Thoracic aorta (tissue), 2 donors: ENCODE results near the gene PTK7. TPM values are rescaled to one million over a fixed set of nuclear protein-coding genes. Genes with fewer than 3 reads are reported as not detected.
A peak's percentile ranks its signal among the peaks of the same experiment; 100 is the strongest.

Source experiments
- ATAC-seq: fragments of 150-250 bp; one replicate; pipeline ENCODE4 v1.8.0; 2017; ENCODE audit warnings: low read depth; ENCODE audit not compliant: insufficient number of reproducible peaks, low FRiP score
- DNase-seq: peaks from one replicate; pipeline ENCODE4 v3.0.0-alpha.2; 2020; ENCODE audit warnings: low spot score
- H3K27ac ChIP-seq, 2 donors: fragments of 200-600 bp; sonication (generic); 1 replicate in 1 of 2; 2 replicates in 1 of 2; pipeline ENCODE4 v1.5.1; 2016; ENCODE audit warnings: mild to moderate bottlenecking in 2 of 2, moderate library complexity in 2 of 2
- H3K27me3 ChIP-seq: fragments of 200-600 bp; sonication (generic); replicated peaks from 2 replicates; pipeline ENCODE4 v1.6.0; 2016; ENCODE audit warnings: mild to moderate bottlenecking; ENCODE audit not compliant: insufficient read depth
- H3K36me3 ChIP-seq: fragments of 200-600 bp; sonication (generic); one replicate; pipeline ENCODE4 v1.5.1; 2016
- H3K4me1 ChIP-seq, 2 donors: fragments of 200-600 bp; sonication (generic); 1 replicate in 1 of 2; 2 replicates in 1 of 2; pipeline versions ENCODE4 v1.5.1 to v1.6.0; 2016; ENCODE audit warnings: low read depth in 2 of 2, mild to moderate bottlenecking in 1 of 2; ENCODE audit not compliant: control insufficient read depth in 1 of 2
- H3K4me3 ChIP-seq: fragments of 200-600 bp; sonication (generic); 2 replicates; pipeline ENCODE4 v1.5.1; 2016; ENCODE audit warnings: mild to moderate bottlenecking
- H3K9me3 ChIP-seq: fragments of 200-600 bp; sonication (generic); 2 replicates; pipeline ENCODE4 v1.5.1; 2016
- total RNA-seq, 2 donors: library from RNA; depleted of rRNA; stranded (reverse); fragments of >200 nt; gene quantifications; one replicate each; pipeline versions ENCODE4 v1.1.0 to v1.2.3, GENCODE V29; 2016
- TF ChIP-seq, protein P1 (sequence below): fragments of 200-600 bp; sonication (generic); IDR thresholded peaks from one replicate; pipeline ENCODE4 v1.5.1; 2019; ENCODE audit warnings: antibody characterized with exemption

The PTK7 gene
- total RNA-seq, 2 donors from 2014 or later = 4.5 to 6.8 TPM

DNA sequence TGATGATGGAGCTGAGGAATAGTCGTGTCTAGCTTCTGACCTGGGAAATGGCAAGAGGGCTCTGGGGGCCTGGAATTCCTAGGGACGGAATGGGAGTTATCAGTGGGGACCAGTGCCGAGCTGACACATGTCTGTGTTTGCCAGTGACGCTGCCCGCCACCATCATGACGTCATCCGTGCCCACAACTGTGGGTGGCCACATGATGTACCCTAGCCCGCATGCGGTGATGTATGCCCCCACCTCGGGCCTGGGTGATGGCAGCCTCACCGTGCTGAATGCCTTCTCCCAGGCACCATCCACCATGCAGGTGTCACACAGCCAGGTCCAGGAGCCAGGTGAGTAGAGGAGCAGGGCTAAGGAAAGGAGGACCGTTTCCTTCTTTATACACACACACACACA lies 102.0 kb downstream of the PTK7 start:
- H3K27ac ChIP-seq = no peak overlapping the region
- peaks cover 35% of the 10 kb centered on the region for H3K36me3 ChIP-seq
- no peak for ATAC-seq

DNA sequence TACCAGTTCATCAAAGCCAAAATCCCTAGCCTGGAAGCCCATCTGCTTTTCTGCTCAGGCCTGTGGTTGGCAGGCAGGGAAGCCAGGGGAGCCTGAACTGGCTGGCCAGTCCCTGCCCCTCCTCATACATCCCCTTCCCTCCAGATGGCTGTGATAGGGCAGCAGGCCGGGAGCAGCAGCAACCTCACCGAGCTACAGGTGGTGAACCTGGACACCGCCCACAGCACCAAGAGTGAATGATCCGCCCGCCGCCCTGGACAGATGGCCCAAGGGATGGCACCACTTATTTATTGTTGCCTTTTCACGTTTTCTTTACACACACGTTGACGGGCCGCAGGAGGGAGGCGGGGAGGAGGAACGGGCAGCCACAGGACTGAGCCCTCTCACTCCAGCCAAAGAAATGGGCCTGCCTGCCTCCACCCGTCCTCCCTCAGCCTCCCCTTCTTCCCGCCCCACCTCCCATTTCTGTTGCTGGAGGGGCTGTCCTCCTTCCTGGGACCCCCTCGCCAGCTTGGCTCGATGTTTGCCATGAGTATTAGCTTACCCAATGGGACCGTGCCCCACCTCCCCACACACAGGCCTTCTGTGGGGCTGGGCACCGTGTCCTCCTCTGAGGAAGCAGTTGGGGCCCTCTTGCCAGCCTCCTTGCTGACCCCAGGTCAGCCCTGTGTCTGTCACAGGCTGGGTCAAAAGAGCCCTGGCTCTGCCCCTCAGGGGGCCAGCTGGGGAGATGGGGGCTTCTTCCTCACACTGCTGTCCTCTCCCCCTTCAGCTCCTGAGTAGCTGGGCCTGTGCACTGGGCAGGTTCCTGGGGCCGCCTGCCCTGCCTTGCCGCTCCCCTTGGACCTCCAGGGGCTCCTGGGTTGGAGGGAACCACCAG lies 103.1 kb downstream of the PTK7 start:
- TF ChIP-seq, protein P1, sequence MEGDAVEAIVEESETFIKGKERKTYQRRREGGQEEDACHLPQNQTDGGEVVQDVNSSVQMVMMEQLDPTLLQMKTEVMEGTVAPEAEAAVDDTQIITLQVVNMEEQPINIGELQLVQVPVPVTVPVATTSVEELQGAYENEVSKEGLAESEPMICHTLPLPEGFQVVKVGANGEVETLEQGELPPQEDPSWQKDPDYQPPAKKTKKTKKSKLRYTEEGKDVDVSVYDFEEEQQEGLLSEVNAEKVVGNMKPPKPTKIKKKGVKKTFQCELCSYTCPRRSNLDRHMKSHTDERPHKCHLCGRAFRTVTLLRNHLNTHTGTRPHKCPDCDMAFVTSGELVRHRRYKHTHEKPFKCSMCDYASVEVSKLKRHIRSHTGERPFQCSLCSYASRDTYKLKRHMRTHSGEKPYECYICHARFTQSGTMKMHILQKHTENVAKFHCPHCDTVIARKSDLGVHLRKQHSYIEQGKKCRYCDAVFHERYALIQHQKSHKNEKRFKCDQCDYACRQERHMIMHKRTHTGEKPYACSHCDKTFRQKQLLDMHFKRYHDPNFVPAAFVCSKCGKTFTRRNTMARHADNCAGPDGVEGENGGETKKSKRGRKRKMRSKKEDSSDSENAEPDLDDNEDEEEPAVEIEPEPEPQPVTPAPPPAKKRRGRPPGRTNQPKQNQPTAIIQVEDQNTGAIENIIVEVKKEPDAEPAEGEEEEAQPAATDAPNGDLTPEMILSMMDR = no peak
- Histone ChIP-seq H3K4me3 (no peak overlapping the region), H3K27me3 (no peaks in the 10 kb centered on the region), H3K27ac (no peak overlapping the region), H3K9me3 (no peaks in the 10 kb centered on the region), H3K4me1 (peaks cover 16 to 45% of the 10 kb centered on the region in 2 donors), H3K36me3 (peaks cover 37% of the 10 kb centered on the region)
- ATAC-seq (no peak), DNase-seq (no peak)

More for the DNA sequence above, 102.0 kb downstream of the PTK7 start:
- peaks cover 23 to 46% of the 10 kb centered on the region in 2 donors for H3K4me1 ChIP-seq
- H3K9me3 ChIP-seq = no peaks in the 10 kb centered on the region
- no peak for DNase-seq
- H3K4me3 ChIP-seq = no peak overlapping the region
- TF ChIP-seq, protein P1 = no peak
- no peaks in the 10 kb centered on the region for H3K27me3 ChIP-seq

DNA sequence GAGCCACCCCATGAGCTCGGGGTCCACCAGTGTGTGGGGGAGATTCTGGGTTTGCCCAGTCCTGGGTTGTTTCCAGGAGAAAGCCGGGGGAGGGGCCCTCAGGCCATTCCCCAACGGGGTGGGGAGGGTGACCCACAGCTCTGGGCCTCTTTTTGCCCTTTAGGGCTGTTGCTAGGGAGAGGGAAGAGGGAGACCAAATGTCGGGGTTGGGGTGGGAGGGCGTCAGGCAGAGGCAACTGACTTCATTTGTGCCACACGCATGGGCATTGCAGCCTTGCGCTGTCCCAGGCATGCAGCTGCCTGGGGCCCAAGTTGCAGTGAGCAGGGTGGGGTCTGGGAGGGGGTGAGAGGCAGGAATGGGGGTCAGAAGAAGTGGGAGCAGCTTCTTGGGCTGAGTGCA lies 103.9 kb downstream of the PTK7 start:
- H3K4me1 ChIP-seq = peaks cover 14 to 47% of the 10 kb centered on the region in 2 donors
- no peak for ATAC-seq
- H3K27ac ChIP-seq = no peak overlapping the region
- H3K27me3 ChIP-seq = no peaks in the 10 kb centered on the region
- no peak for DNase-seq
- TF ChIP-seq, protein P1 = no peak
- H3K36me3 ChIP-seq = peaks cover 46% of the 10 kb centered on the region
- H3K9me3 ChIP-seq = no peaks in the 10 kb centered on the region
- H3K4me3 ChIP-seq = no peak overlapping the region

DNA sequence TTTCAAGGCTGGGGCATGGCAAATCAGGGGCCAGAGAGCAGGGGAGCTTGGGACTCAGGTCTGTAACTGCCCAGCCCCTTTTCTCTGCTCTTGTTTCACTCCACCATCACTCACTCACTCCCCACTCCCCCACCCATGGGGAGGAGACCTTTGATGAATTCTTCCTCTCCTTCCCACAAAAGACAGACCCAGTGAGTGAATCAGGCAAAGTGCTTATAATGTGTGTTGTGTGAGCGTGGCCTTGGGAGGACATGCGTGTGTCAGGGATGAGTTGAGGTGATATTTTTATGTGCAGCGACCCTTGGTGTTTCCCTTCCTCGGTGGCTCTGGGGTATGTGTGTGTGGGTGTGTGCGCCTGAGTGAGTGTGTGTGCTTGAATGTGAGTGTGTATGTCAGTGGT lies 104.9 kb downstream of the PTK7 start:
- Histone ChIP-seq H3K4me3 (no peak overlapping the region), H3K4me1 (peaks cover 6 to 38% of the 10 kb centered on the region in 2 donors), H3K27ac (peak overlapping the region in 1 of 2 donors; percentile 16), H3K27me3 (no peaks in the 10 kb centered on the region), H3K9me3 (no peaks in the 10 kb centered on the region), H3K36me3 (peaks cover 48% of the 10 kb centered on the region)
- DNase-seq (no peak), ATAC-seq (no peak)
- TF ChIP-seq, protein P1 = no peak

DNA sequence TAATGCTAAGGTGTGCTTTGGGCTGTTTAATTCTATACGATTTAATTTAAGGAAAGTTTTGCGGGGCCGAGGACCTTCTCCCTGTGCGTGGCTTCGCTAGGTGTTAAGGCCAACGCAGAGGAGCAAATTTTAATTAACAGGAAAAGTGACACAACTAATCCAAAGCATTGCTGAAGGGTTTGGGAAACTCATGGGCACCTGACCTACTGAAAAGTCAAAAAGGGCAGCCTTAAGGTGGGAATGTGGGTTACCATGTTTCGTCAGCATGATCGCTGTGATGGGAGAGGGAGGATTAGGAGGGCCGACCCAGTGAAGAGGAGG lies 105.5 kb downstream of the PTK7 start:
- Histone ChIP-seq H3K4me3 (peak overlapping the region; percentile 80), H3K27ac (peak overlapping the region; percentile 52 to 66), H3K9me3 (no peaks in the 10 kb centered on the region), H3K4me1 (peaks cover 3 to 32% of the 10 kb centered on the region in 2 donors), H3K36me3 (peaks cover 48% of the 10 kb centered on the region), H3K27me3 (no peaks in the 10 kb centered on the region)
- TF ChIP-seq, protein P1 = no peak
- no peak for DNase-seq
- ATAC-seq = no peak
